Left hindlimb (tissue), 1 donor: Measurements from ENCODE around the gene MON1B.
"Not testable (repeated sequence)": the region's sequence is repeated elsewhere in the genome, so short reads cannot be mapped to it uniquely, and the experiment has no call there.

Experiments used
- DNase-seq: peaks from one replicate; pipeline ENCODE4 v3.0.0-alpha.2; 2018

The MON1B gene

GRCh38 chr16:77190478-77191258, at the start of gene MON1B:
Gene MON1B, plus strand, starts transcription at chr16:77191190. Its CDS starts 296 bp downstream, at chr16:77191486.
- DNase-seq, result peak; percentile 99

GRCh38 chr16:77143364-77143763, 47.6 kb upstream of the MON1B start:
- no peak for DNase-seq

GRCh38 chr16:77148121-77148520, 42.9 kb upstream of the MON1B start:
- DNase-seq, result no peak

- no peak for DNase-seq
Observed at GRCh38 chr16:77157346-77158058, 33.5 kb upstream of the MON1B start.

- DNase-seq, result no peak
Observed at GRCh38 chr16:77158293-77158692, 32.7 kb upstream of the MON1B start.

GRCh38 chr16:77165006-77165405, 26.0 kb upstream of the MON1B start:
- no peak for DNase-seq

GRCh38 chr16:77165536-77166236, 25.3 kb upstream of the MON1B start:
- DNase-seq, result peak; percentile 50

- no peak for DNase-seq
Observed at GRCh38 chr16:77166726-77167125, 24.3 kb upstream of the MON1B start.

- DNase-seq, result no peak
Observed at GRCh38 chr16:77168901-77169300, 22.1 kb upstream of the MON1B start.

GRCh38 chr16:77169650-77170236, 21.2 kb upstream of the MON1B start:
- no peak for DNase-seq

GRCh38 chr16:77170805-77171204, 20.2 kb upstream of the MON1B start:
- no peak for DNase-seq

- no peak for DNase-seq
Observed at GRCh38 chr16:77171745-77172635, 19.0 kb upstream of the MON1B start.

- no peak for DNase-seq
Observed at GRCh38 chr16:77172951-77173350, 18.0 kb upstream of the MON1B start.

- no peak for DNase-seq
Observed at GRCh38 chr16:77183137-77183536, 7.9 kb upstream of the MON1B start.

- not testable (repeated sequence) for DNase-seq
Observed at GRCh38 chr16:77186298-77186697, 4.7 kb upstream of the MON1B start.

- no peak for DNase-seq
Observed at GRCh38 chr16:77190190-77190477, 856 bp upstream of the MON1B start.

- no peak for DNase-seq
Observed at GRCh38 chr16:77191259-77191969, 424 bp downstream of the MON1B start.

- DNase-seq, result no peak
Observed at GRCh38 chr16:77193377-77193776, 2.4 kb downstream of the MON1B start.

- no peak for DNase-seq
Observed at GRCh38 chr16:77194295-77195231, 3.6 kb downstream of the MON1B start.

GRCh38 chr16:77195411-77195810, 4.4 kb downstream of the MON1B start:
- DNase-seq, result no peak

GRCh38 chr16:77197747-77198146, 6.8 kb downstream of the MON1B start:
- no peak for DNase-seq
